GM18951 (cell line): Measurements from ENCODE around the gene MRPL39.
"Not testable (repeated sequence)": the region's sequence is repeated elsewhere in the genome, so short reads cannot be mapped to it uniquely, and the experiment has no call there.

ENCODE experiments used
- POLR2A ChIP-seq: IDR thresholded peaks from 4 replicates; pipeline ENCODE4 v1.6.1; 2011; ENCODE audit warnings: mild to moderate bottlenecking; ENCODE audit not compliant: insufficient read length, insufficient read depth; ENCODE audit errors: extremely low read depth
- in situ Hi-C: fragments of 300-500 bp; cut with MboI; formaldehyde crosslinking; loops from one replicate; pipeline ENCODE4 v1.12.0; 2022; ENCODE audit warnings: low sequenced_read_pairs, mixed read lengths, inconsistent platforms; ENCODE audit not compliant: unreplicated experiment

MRPL39 gene

GRCh38 chr21:25636727-25637126 is 29.4 kb upstream of the MRPL39 start:
- TF ChIP-seq POLR2A: no peak
- in situ Hi-C loops: no loop called here

- in situ Hi-C loops: no loop called here
- TF ChIP-seq POLR2A: no peak
Observed at GRCh38 chr21:25635310-25635709, 28.0 kb upstream of the MRPL39 start.

GRCh38 chr21:25632296-25632695 is 25.0 kb upstream of the MRPL39 start:
- in situ Hi-C loops: no loop called here

GRCh38 chr21:25626757-25627156 is 19.5 kb upstream of the MRPL39 start:
- in situ Hi-C loops: no loop called here
- no peak for TF ChIP-seq POLR2A

More at GRCh38 chr21:25632296-25632695, 25.0 kb upstream of the MRPL39 start:
- no peak for TF ChIP-seq POLR2A

GRCh38 chr21:25625776-25626555 is 18.7 kb upstream of the MRPL39 start:
- in situ Hi-C loops: not testable (repeated sequence)

GRCh38 chr21:25625036-25625435 is 17.8 kb upstream of the MRPL39 start:
- in situ Hi-C loops: no loop called here
- TF ChIP-seq POLR2A: no peak

GRCh38 chr21:25624511-25624910 is 17.2 kb upstream of the MRPL39 start:
- in situ Hi-C loops: loop anchor here (25.0 kb wide), 2 partner anchors 538 to 1088 kb away; partner anchors contain the start of gene APP
- TF ChIP-seq POLR2A: no peak

- no peak for TF ChIP-seq POLR2A
- in situ Hi-C loops: loop anchor here (25.0 kb wide), 2 partner anchors 543 to 1093 kb away; partner anchors contain the start of gene APP
Observed at GRCh38 chr21:25619198-25619597, 11.9 kb upstream of the MRPL39 start.

- in situ Hi-C loops: loop anchor here (25.0 kb wide), 2 partner anchors 546 to 1096 kb away; partner anchors contain the start of gene APP
- TF ChIP-seq POLR2A: no peak
Observed at GRCh38 chr21:25615880-25616279, 8.6 kb upstream of the MRPL39 start.

- in situ Hi-C loops: loop anchor here (25.0 kb wide), 2 partner anchors 548 to 1098 kb away; partner anchors contain the start of gene APP
- no peak for TF ChIP-seq POLR2A
Observed at GRCh38 chr21:25614441-25614840, 7.2 kb upstream of the MRPL39 start.

GRCh38 chr21:25608044-25608737 is 910 bp upstream of the MRPL39 start:
- in situ Hi-C loops: loop anchor here (10.0 to 25.0 kb wide), 3 partner anchors 107 to 1104 kb away; partner anchors contain the start of gene APP
- TF ChIP-seq POLR2A: no peak

- TF ChIP-seq POLR2A: no peak
- in situ Hi-C loops: no loop called here
Observed at GRCh38 chr21:25589887-25590286, 17.4 kb downstream of the MRPL39 start.

- in situ Hi-C loops: no loop called here
- no peak for TF ChIP-seq POLR2A
Observed at GRCh38 chr21:25586791-25587190, 20.5 kb downstream of the MRPL39 start.

GRCh38 chr21:25586326-25586725 is 21.0 kb downstream of the MRPL39 start:
- in situ Hi-C loops: no loop called here

More at GRCh38 chr21:25586326-25586725, 21.0 kb downstream of the MRPL39 start:
- TF ChIP-seq POLR2A: no peak
